Stimulated activated CD4-positive, alpha-beta T cell treated with anti-CD3 and anti-CD28 coated beads, Interleukin-15, amount 100 ng/mL, for 48 hours (primary cell): ENCODE measurements around the gene MB.

Experiments
- DNase-seq, 2 donors: peaks; one replicate each; pipeline ENCODE4 v3.0.0-alpha.2; 2020; ENCODE audit warnings: low read depth in 2 of 2

Gene MB

GRCh38 chr22:35615156-35615555 lies 2.0 kb downstream of the MB start:
- DNase-seq = no peak

GRCh38 chr22:35614404-35614803 lies 2.7 kb downstream of the MB start:
- DNase-seq = no peak

GRCh38 chr22:35612903-35613302 lies 4.2 kb downstream of the MB start:
- DNase-seq = no peak

DNA sequence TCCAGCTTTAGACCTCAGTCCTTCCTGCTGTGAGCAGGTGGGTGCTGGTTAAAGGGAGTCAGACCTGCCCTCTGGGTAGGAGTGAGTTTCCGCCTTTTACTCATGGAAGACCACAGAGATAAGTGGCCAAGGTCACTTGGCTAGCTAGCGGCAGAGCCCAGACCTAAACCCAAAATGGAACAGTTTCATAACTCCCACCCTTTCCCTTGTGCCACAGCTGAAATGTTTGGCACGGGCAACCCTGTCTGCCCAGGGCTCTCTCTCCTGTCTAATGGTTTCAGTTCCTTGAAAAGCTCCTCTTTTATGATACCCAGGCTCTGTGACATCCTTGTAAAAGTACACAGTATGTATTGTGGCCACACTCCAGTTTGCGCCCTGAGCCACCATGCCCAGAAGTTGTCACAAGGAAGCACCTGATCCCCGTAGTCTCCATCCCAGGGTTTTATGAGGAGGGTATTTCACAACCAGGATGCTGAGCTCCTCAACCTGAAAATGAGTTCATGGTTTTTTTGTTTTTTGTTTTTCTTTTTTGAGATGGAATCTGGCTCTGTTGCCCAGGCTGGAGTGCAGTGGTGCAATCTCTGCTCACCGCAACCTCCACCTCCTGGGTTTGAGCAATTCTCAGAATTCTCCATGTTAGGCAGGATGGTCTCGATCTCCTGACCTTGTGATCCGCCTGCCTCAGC lies 5.1 kb downstream of the MB start:
- DNase-seq = no peak

DNA sequence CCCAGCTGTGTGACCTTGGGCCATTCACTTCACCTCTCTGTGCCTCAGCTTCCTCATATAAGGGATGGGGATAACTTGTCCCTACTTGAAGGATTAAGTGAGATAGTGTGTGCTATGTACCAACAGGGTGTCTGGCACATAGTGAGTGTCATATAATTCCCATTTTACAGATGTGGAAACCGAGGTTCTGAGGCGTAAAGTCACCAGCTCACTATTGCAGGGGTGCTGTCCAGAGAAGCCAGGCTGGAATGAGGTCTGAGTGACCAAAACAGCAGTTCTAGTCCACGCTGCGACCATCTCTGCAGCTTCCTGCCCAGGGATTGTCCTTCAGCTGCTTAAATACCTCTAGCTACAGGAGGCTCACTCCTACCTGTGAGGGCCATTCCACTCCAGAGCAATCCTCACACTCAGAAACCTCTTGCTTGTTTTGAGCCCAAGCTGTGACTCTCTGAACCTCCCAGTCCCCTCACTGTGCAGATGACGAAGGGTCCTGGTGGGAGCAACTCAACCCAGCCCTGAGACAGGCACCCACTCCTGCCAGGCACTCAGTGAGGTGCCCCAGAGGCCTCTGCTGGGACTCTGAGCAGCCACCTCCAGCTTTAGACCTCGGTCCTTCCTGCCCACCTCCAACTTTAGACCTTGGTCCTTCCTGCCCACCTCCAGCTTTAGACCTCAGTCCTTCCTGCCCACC lies 5.8 kb downstream of the MB start:
- no peak for DNase-seq

- no peak for DNase-seq
These were observed 6.4 kb downstream of the MB start for GRCh38 chr22:35610741-35611140.

DNA sequence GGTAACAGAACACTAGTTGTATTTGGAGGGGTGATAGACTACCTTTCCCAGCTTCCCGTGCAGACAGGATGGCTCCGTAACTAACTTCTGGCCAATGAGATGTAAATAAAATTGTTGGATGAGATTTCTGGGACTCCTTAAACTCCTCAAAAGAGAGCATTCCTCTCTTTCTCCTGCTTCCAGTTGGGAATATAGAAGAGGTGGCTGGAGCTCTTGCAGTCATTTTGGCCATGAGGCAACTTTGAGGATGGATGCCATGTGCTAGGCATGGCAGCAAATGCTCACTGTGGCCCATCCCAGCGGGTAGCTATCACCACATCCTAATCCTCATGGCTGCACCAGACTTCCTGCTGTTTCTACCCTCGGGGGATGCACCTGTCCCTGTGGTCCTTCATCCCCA lies 7.4 kb downstream of the MB start:
- no peak for DNase-seq

DNA sequence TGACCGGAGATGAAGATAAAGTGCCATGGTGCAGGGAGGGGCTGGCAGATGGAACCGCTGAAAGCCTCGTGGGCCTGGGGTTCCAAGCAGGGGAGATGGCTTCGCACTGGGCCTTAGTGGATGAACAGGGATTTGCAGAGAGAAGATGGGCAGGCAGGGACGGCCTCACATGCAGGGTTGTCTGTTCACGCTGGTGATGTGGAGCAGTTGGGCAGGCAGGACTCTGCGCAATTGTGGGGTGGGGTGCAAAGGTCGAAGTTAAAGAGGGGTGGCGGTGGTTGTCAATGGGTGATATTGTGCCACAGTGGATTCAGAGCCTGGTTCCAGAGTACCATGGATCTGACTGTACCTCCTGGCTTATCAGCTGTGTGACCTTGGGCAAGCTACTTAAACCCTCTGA lies 7.9 kb downstream of the MB start:
- DNase-seq = no peak

- DNase-seq = no peak
These were observed 9.0 kb downstream of the MB start for GRCh38 chr22:35608088-35608487.

- DNase-seq = no peak
These were observed 10.2 kb downstream of the MB start for GRCh38 chr22:35606916-35607315.

GRCh38 chr22:35605851-35606481 lies 11.2 kb downstream of the MB start:
- no peak for DNase-seq

DNA sequence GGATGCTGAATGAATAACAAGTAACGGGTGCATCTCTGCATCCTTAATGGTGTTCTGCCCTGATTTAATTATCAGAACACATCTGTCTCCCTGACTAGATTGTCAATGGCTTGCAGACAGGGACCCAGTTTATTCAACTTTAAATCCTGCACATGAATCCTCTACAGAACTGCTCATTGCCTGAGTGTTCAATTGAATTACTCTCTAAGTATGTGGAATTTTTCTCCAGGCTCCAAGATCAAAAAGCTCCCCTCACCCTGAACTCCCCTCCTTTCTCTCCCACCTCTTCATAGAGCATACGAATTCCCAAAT lies 11.8 kb downstream of the MB start:
- no peak for DNase-seq

DNA sequence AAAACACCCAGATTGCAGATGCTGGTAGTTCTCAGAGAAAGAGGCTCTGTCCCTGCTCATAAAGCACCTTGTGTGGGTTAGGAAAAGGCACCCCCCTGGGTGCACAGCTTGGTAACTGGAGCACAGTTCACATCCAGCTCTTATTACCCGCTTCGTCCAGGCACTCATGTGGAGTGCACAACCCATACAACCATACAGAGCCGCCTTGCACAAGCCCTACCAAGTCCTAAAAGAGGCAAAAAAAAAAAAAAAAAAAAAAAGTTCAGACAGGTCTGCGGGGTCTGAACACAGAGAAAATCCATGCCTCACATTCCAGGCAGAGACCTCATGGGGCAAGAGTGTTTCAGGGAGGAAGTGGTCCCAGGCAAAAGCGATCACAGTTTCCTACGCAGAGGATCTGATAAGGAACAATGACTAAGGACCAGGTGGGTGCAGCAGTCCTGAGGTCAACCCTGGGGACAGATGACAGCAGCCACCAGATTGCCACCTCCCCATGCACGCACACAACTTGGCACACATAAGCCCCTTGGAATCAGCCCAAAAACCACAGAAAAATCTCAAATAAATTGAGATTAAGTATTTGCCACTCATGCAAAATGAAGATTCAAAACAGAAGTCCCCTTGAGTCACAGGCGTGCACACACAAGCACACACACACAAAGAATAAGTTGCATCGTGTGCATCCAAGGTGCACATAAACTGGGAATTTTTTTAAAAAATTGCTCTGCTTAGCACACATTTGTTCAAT lies 12.3 kb downstream of the MB start:
- DNase-seq = no peak

- DNase-seq = no peak
These were observed 15.2 kb downstream of the MB start for GRCh38 chr22:35601743-35602615.

DNA sequence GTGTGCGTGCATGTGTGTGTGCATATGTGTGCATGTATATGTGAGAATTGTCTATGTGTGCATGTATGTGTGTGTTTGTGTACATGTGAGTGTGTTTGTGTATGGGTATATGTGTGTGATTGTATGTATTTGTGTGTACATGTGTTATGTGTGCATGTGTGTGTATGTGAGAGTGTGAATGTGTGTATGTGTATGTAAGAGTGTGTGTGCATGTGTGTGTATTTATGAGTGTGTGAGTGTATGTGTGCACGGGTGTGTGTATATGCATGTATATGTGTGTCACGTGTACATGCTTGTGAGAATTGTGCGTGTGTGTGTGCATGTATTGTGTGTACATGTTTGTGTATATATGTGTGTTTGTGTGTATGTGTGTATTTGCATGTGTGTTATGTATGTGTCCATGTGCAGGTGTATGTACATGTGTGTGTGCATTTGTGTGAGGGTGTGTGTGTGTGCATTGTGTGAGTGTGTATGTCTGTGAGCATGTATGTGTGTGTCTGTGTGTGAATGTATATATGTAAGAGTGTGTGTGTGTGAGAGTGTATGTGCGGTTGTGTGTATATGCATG lies 16.0 kb downstream of the MB start:
- no peak for DNase-seq

- DNase-seq = no peak
These were observed 16.7 kb downstream of the MB start for GRCh38 chr22:35600476-35600875.

DNA sequence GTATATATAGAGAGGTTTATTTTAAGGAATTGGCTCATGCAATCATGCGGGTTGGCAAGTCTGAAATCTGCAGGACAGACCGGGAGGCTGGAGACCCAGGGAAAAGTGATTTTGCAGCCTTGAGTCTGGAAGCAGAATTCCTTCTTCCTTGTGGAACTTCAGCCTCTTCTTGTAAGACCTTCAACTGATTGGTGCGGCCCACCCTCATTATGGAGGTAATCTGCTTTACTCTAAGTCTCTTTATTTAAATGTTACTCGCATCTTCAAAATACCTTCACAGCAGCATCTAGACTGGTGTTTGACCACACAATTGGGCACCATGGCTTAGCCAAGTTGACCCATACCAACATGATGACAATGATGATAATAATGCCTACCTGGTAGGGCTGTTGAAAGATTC lies 17.8 kb downstream of the MB start:
- no peak for DNase-seq

DNA sequence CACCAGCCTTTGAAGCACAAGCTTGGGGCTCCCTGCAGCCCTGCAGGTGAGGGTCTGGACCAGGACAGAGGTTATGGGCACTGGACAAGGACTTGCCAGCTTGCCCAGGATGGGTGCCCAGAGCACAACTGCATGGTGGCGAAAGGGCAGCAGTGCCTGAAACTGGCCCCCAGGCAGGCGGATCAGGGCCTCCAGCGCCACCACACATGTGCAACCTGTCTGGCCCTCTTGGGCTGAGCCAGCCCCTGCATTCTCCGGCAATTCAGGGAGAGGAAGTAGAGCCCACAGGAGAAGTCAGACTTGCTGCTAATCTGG lies 18.8 kb downstream of the MB start:
- no peak for DNase-seq

- DNase-seq = no peak
These were observed 19.3 kb downstream of the MB start for GRCh38 chr22:35597692-35598395.

- DNase-seq = no peak
These were observed 20.3 kb downstream of the MB start for GRCh38 chr22:35596821-35597220.

GRCh38 chr22:35594686-35595085 lies 22.4 kb downstream of the MB start:
- DNase-seq = no peak
